Smooth muscle cell (in vitro differentiated cells): ENCODE measurements around the gene PCSK5. TPM values are rescaled to one million over a fixed set of nuclear protein-coding genes. Genes with fewer than 3 reads are reported as not detected.
"Not testable (repeated sequence)": the region's sequence is repeated elsewhere in the genome, so short reads cannot be mapped to it uniquely, and the experiment has no call there.

Experiments used
- DNase-seq: peaks from one replicate; lab custom pipeline; 2025; ENCODE audit not compliant: unreplicated experiment; lab: John Stamatoyannopoulos, UW
- H2AFZ ChIP-seq: fragments of 200-600 bp; sonication (generic); 2 replicates; pipeline ENCODE4 v1.6.0; 2016; ENCODE audit warnings: antibody characterized with exemption, low read depth, mild to moderate bottlenecking
- H3F3A ChIP-seq: fragments of 200-600 bp; sonication (generic); 2 replicates; pipeline ENCODE4 v1.6.0; 2017; ENCODE audit warnings: antibody characterized with exemption, low read depth
- H3K27ac ChIP-seq: fragments of 200-600 bp; sonication (generic); 2 replicates; pipeline ENCODE4 v1.5.1; 2016; ENCODE audit warnings: low read depth, mild to moderate bottlenecking
- H3K27me3 ChIP-seq: fragments of 200-600 bp; sonication (generic); 2 replicates; pipeline ENCODE4 v1.6.1; 2016; ENCODE audit warnings: low read depth, mild to moderate bottlenecking
- H3K36me3 ChIP-seq: fragments of 200-600 bp; sonication (generic); 2 replicates; pipeline ENCODE4 v1.5.1; 2016; ENCODE audit warnings: low read depth
- H3K4me1 ChIP-seq: fragments of 200-600 bp; sonication (generic); 2 replicates; pipeline ENCODE4 v1.5.1; 2016; ENCODE audit warnings: low read depth
- H3K4me2 ChIP-seq: fragments of 200-600 bp; sonication (generic); 2 replicates; pipeline ENCODE4 v1.6.0; 2016; ENCODE audit warnings: mild to moderate bottlenecking
- H3K4me3 ChIP-seq: fragments of 200-600 bp; sonication (generic); 2 replicates; pipeline ENCODE4 v1.5.1; 2016; ENCODE audit warnings: mild to moderate bottlenecking
- H3K79me2 ChIP-seq: fragments of 200-600 bp; sonication (generic); 2 replicates; pipeline ENCODE4 v1.6.0; 2016; ENCODE audit warnings: low read depth, mild to moderate bottlenecking
- H3K9ac ChIP-seq: fragments of 200-600 bp; sonication (generic); 2 replicates; pipeline ENCODE4 v1.6.0; 2016; ENCODE audit warnings: low read depth
- H3K9me3 ChIP-seq: fragments of 200-600 bp; sonication (generic); replicated peaks from 2 replicates; pipeline ENCODE4 v1.5.1; 2016; ENCODE audit warnings: low read depth
- H4K20me1 ChIP-seq: fragments of 200-600 bp; sonication (generic); 2 replicates; pipeline ENCODE4 v1.6.0; 2016; ENCODE audit warnings: low read depth
- CTCF ChIP-seq: fragments of 200-600 bp; sonication (generic); IDR thresholded peaks from 2 replicates; pipeline ENCODE4 v1.5.1; 2017; ENCODE audit warnings: borderline replicate concordance, mild to moderate bottlenecking, antibody characterized with exemption; ENCODE audit not compliant: insufficient read depth, poor library complexity, severe bottlenecking
- WGBS: methylation state at CpG from one replicate; pipeline ENCODE4 v1.1.7; 2016; ENCODE audit warnings: low lambda C conversion rate; 5-methylcytosine and 5-hydroxymethylcytosine counted together
- polyA plus RNA-seq: library from polyadenylated mRNA; unstranded; fragments of >200 nt; fragmentation: Nextera tagmentation; extraction: Ambion mirVana; gene quantifications from 2 replicates; pipeline ENCODE4 v1.2.1, GENCODE V29; 2016
- total RNA-seq: library from RNA; depleted of rRNA; stranded (reverse); fragments of >200 nt; gene quantifications from 2 replicates; pipeline ENCODE4 v1.2.3, GENCODE V29; 2014

PCSK5 gene
- total and polyA plus RNA-seq, 2 experiments from 2014 or later = 2.3 to 2.8 TPM

- DNase-seq = no peak
- Histone ChIP-seq H3K36me3 (no peaks in the 10 kb centered on the region), H3K9me3 (no peaks in the 10 kb centered on the region), H4K20me1 (no peaks in the 10 kb centered on the region), H3K79me2 (no peaks in the 10 kb centered on the region), H3K4me2 (no peak overlapping the region), H3K9ac (no peak overlapping the region), H2AFZ (no peak overlapping the region), H3K27me3 (no peaks in the 10 kb centered on the region), H3K4me3 (no peak overlapping the region), H3F3A (no peaks in the 10 kb centered on the region), H3K27ac (no peak overlapping the region), H3K4me1 (peaks cover 14% of the 10 kb centered on the region)
- WGBS = 87% methylated on average over 6 of the region's 6 CpGs
- no peak for TF ChIP-seq CTCF
Observed at GRCh38 chr9:75960551-75960950, 70.1 kb downstream of the PCSK5 start.

- no peaks in the 10 kb centered on the region for H3F3A ChIP-seq
- H4K20me1 ChIP-seq = no peaks in the 10 kb centered on the region
- peaks cover 14% of the 10 kb centered on the region for H3K4me1 ChIP-seq
- H2AFZ ChIP-seq = no peak overlapping the region
- no peak overlapping the region for H3K27ac ChIP-seq
- H3K4me3 ChIP-seq = no peak overlapping the region
- H3K9me3 ChIP-seq = no peaks in the 10 kb centered on the region
- TF ChIP-seq CTCF = no peak
- 88% methylated on average over 8 of the region's 8 CpGs for WGBS
- no peaks in the 10 kb centered on the region for H3K79me2 ChIP-seq
- no peaks in the 10 kb centered on the region for H3K27me3 ChIP-seq
- no peaks in the 10 kb centered on the region for H3K36me3 ChIP-seq
- H3K9ac ChIP-seq = no peak overlapping the region
- no peak for DNase-seq
- no peak overlapping the region for H3K4me2 ChIP-seq
Observed at GRCh38 chr9:75962013-75962661, 71.7 kb downstream of the PCSK5 start.

GRCh38 chr9:75962662-75963036, 72.2 kb downstream of the PCSK5 start:
- Histone ChIP-seq H3K36me3 (no peaks in the 10 kb centered on the region), H3K4me3 (no peak overlapping the region), H2AFZ (no peak overlapping the region), H3K9me3 (no peaks in the 10 kb centered on the region), H3K79me2 (no peaks in the 10 kb centered on the region), H3K27me3 (no peaks in the 10 kb centered on the region), H3K9ac (no peak overlapping the region), H3K4me2 (no peak overlapping the region), H3F3A (no peaks in the 10 kb centered on the region), H3K4me1 (peaks cover 14% of the 10 kb centered on the region), H3K27ac (no peak overlapping the region), H4K20me1 (no peaks in the 10 kb centered on the region)
- no peak for TF ChIP-seq CTCF
- no peak for DNase-seq
- 99% methylated on average over 4 of the region's 4 CpGs for WGBS

- 93% methylated on average over 9 of the region's 9 CpGs for WGBS
- not testable (repeated sequence) for H3K27me3 ChIP-seq, H3K9ac ChIP-seq, H3K9me3 ChIP-seq, H3K27ac ChIP-seq, H3K4me3 ChIP-seq, H3K36me3 ChIP-seq, H2AFZ ChIP-seq, H3K4me2 ChIP-seq, DNase-seq, H4K20me1 ChIP-seq, H3K79me2 ChIP-seq, H3F3A ChIP-seq
- H3K4me1 ChIP-seq = peaks cover 14% of the 10 kb centered on the region
Observed at GRCh38 chr9:75963321-75963720, 72.8 kb downstream of the PCSK5 start.
